ENCODE results near the gene SIGLEC12.

Gene SIGLEC12

DNA sequence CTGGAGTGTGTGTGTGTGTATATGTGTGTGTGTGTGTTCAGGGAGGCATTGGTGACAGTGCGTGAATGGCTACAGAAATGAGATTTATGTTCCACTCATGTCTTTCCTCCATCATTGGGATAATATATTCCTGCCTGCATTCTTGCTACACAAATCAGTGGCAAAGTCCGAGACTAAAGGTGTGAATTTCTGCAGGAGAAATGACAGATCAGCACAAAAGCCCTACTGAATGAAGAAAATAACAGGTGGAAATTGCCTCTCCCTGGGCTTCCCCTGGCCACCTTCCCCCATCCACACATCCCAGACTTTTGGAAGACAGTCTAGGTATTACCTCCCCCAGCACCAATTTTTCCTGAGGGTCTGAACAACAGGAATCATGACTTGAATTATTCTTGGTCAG, 19.8 kb upstream of the SIGLEC12 start:
- TF ChIP-seq CTCF (conservative IDR thresholded peaks at IDR 0.05) (no peak), ZFX (IDR thresholded peaks at IDR 0.05) (no peak)
- H3K27ac ChIP-seq = no peak overlapping the region

GRCh38 chr19:51520728-51521127, 19.1 kb upstream of the SIGLEC12 start:
- TF ChIP-seq CTCF (conservative IDR thresholded peaks at IDR 0.05) = no peak
- no peak for TF ChIP-seq ZFX (IDR thresholded peaks at IDR 0.05)
- H3K27ac ChIP-seq = no peak overlapping the region

- TF ChIP-seq ZFX (IDR thresholded peaks at IDR 0.05) (no peak), CTCF (conservative IDR thresholded peaks at IDR 0.05) (peak; percentile 89)
- H3K27ac ChIP-seq = no peak overlapping the region
Observed at GRCh38 chr19:51514866-51515481, 13.4 kb upstream of the SIGLEC12 start.

GRCh38 chr19:51513968-51514367, 12.4 kb upstream of the SIGLEC12 start:
- no peak overlapping the region for H3K27ac ChIP-seq
- no peak for TF ChIP-seq CTCF (conservative IDR thresholded peaks at IDR 0.05)

- H3K27ac ChIP-seq = no peak overlapping the region
- TF ChIP-seq ZFX (IDR thresholded peaks at IDR 0.05) = no peak
- peak; percentile 51 for TF ChIP-seq CTCF (conservative IDR thresholded peaks at IDR 0.05)
Observed at GRCh38 chr19:51511353-51511752, 9.8 kb upstream of the SIGLEC12 start.

DNA sequence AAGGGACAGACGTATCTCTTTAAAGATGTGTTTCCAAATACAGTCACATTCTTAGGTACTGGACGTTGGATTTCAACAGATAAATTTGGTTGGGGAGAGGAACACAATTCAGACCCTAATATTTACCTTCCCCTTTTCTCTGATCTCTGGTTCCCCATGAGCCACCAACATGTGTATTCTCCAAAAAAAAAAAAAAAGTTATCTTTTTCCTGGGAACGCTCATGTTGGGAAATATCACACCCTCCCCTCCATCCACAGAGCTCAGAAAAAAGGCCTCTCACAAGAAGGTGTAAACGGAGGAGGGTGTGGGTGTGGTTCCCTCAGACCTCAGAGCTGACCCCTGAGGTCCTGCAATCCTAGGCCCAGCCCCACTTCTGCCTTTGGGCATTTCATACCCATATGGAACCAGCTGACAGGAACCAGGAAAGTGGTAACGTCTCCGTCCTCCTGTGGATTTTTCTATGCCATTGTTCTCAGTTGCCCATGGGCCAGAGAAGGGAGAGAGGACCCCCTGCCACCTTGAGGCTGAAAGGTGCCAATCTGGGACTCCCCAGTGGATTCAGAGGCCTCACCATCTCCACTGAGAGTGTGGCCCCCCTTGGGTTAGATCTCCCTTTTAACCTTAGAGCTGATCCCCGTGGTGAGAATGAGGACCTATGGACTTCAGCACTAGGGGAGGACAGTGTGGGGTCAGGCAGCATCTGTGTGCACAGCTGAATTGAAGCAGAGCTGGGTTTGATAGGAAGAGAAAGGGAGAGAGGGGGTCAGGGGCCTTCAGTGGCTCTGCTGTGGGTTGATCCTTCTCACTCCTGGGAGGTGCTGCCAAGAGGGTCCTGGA, 8.4 kb upstream of the SIGLEC12 start:
- no peak for TF ChIP-seq ZFX (IDR thresholded peaks at IDR 0.05)
- no peak for TF ChIP-seq CTCF (conservative IDR thresholded peaks at IDR 0.05)
- no peak overlapping the region for H3K27ac ChIP-seq

GRCh38 chr19:51508059-51508733, 6.6 kb upstream of the SIGLEC12 start:
- no peak overlapping the region for H3K27ac ChIP-seq
- TF ChIP-seq CTCF (conservative IDR thresholded peaks at IDR 0.05) (no peak), ZFX (IDR thresholded peaks at IDR 0.05) (no peak)

Measured in C4-2B (cell line).